HEK293T (cell line): Measurements from ENCODE around the gene KDM6A.

ENCODE experiments used
- SUZ12 ChIP-seq: fragments of 450-650 bp; IDR thresholded peaks from 2 replicates; pipeline ENCODE4 v1.6.1; 2016; ENCODE audit warnings: mild to moderate bottlenecking
- TARDBP ChIP-seq: fragments of 450-650 bp; IDR thresholded peaks from 2 replicates; pipeline ENCODE4 v1.6.1; 2016
- ZNF384 ChIP-seq: fragments of 450-650 bp; IDR thresholded peaks from 2 replicates; pipeline ENCODE4 v1.6.1; 2016

DNA sequence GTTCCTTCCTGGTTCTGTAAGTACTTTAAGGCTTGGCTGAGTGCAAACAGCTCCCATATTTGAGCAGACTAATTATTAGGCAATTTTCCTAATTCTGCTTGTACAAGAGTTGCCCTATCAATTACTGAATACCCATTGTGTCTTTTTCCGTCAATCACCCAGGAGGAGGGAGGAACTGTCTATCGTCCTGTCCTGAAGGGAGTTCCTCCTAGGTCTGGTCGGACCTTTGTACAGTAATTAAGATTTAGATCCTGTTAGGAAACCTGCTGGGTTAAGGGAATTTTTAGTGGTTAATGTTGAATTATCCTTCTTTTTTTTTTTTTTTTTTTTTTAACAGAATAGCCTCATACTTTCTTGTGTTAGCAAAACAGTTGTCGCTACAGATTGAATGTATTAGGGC, 130.1 kb downstream of the KDM6A start:
- no peak for TF ChIP-seq ZNF384
- TF ChIP-seq TARDBP, result no peak
- no peak for TF ChIP-seq SUZ12
